CD4-positive, alpha-beta T cell (primary cell): Measurements from ENCODE around the gene SEPTIN8. TPM values are rescaled to one million over a fixed set of nuclear protein-coding genes. Genes with fewer than 3 reads are reported as not detected.

Experiments
- ATAC-seq: fragments of 200-7000 bp; cut with Tn5 transposase; one replicate; pipeline ENCODE4 v1.10.0; 2022; ENCODE audit warnings: mild to moderate bottlenecking; ENCODE audit not compliant: poor library complexity
- CTCF ChIA-PET: fragments of 350-600 bp; sonication (Branson Sonifier 250); formaldehyde crosslinking; loops from one replicate; lab custom pipeline; 2021; ENCODE audit warnings: antibody characterized with exemption, inconsistent platforms; lab: Charles Lee
- POLR2A ChIA-PET: fragments of 350-600 bp; sonication (Branson Sonifier 250); formaldehyde crosslinking; loops from one replicate; lab custom pipeline; 2021; ENCODE audit warnings: antibody characterized with exemption, inconsistent platforms; lab: Charles Lee
- DNase-seq, 14 experiments: peaks; one replicate each; pipeline ENCODE4 v3.0.0-alpha.2; 2013 to 2020; ENCODE audit warnings: mixed read lengths in 2 of 14
- H3K27ac ChIP-seq, 2 donors: one replicate each; pipeline versions ENCODE4 v1.5.1 to v1.7.0; 2013; ENCODE audit warnings: low read length in 2 of 2, low read depth in 1 of 2, mild to moderate bottlenecking in 1 of 2
- H3K27me3 ChIP-seq, 2 experiments: 1 replicate in 1 of 2; 2 replicates in 1 of 2; pipeline versions ENCODE4 v1.6.1 to v1.7.0; 2013; ENCODE audit warnings: low read length in 2 of 2, control low read depth in 1 of 2, mild to moderate bottlenecking in 1 of 2, moderate library complexity in 1 of 2; ENCODE audit not compliant: insufficient read depth in 2 of 2, control insufficient read depth in 1 of 2
- H3K36me3 ChIP-seq: one replicate; pipeline ENCODE4 v1.6.1; 2013; ENCODE audit warnings: low read length, control low read depth; ENCODE audit not compliant: insufficient read depth
- H3K4me1 ChIP-seq: one replicate; pipeline ENCODE4 v1.6.1; 2013; ENCODE audit warnings: low read length, control low read depth; ENCODE audit not compliant: insufficient read depth
- H3K4me3 ChIP-seq: one replicate; pipeline ENCODE4 v1.5.1; 2013; ENCODE audit warnings: mild to moderate bottlenecking, low read length, moderate library complexity
- H3K9me3 ChIP-seq, 2 experiments: 1 replicate in 1 of 2; 2 replicates in 1 of 2; pipeline versions ENCODE4 v1.6.1 to v1.7.0; 2013; ENCODE audit warnings: low read length in 2 of 2, mild to moderate bottlenecking in 2 of 2, control low read depth in 1 of 2, moderate library complexity in 1 of 2; ENCODE audit not compliant: control insufficient read depth in 1 of 2, insufficient read depth in 1 of 2
- H3K27ac Mint-ChIP-seq: one replicate; pipeline ENCODE4 v1.8.0; 2020; ENCODE audit warnings: mixed read lengths
- H3K27me3 Mint-ChIP-seq: one replicate; pipeline ENCODE4 v1.8.0; 2021; ENCODE audit warnings: mixed read lengths
- H3K36me3 Mint-ChIP-seq: one replicate; pipeline ENCODE4 v1.8.0; 2021; ENCODE audit warnings: low read depth, mixed read lengths
- H3K4me1 Mint-ChIP-seq: one replicate; pipeline ENCODE4 v1.8.0; 2021; ENCODE audit warnings: low read depth, mixed read lengths
- H3K4me3 Mint-ChIP-seq: one replicate; pipeline ENCODE4 v1.8.0; 2020; ENCODE audit warnings: mild to moderate bottlenecking, mixed read lengths
- H3K9me3 Mint-ChIP-seq: one replicate; pipeline ENCODE4 v1.8.0; 2020; ENCODE audit warnings: mixed read lengths
- intact Hi-C, 2 experiments: fragments of 100-400 bp; cut with DNase I in 1 of 2; cut with micrococcal nuclease in 1 of 2; formaldehyde crosslinking; loops; one replicate each; pipeline versions ENCODE4 v1.15.1 to v1.9.0; 2023 to 2025; cut with DNase I, micrococcal nuclease
- total RNA-seq, 174 experiments: library from RNA in 2 of 174; stranded (reverse) in 2 of 174; gene quantifications; one replicate each; pipeline ENCODE4 v1.2.3 and lab custom pipeline; 2021 to 2026
- TF ChIP-seq, protein P1 (sequence below): fragments of 200-600 bp; IDR thresholded peaks from one replicate; pipeline ENCODE4 v1.8.0; 2022; ENCODE audit warnings: antibody characterized with exemption, mild to moderate bottlenecking

Gene SEPTIN8
- total RNA-seq, 2 experiments from 2014 or later: 4.4 to 5.3 TPM

DNA sequence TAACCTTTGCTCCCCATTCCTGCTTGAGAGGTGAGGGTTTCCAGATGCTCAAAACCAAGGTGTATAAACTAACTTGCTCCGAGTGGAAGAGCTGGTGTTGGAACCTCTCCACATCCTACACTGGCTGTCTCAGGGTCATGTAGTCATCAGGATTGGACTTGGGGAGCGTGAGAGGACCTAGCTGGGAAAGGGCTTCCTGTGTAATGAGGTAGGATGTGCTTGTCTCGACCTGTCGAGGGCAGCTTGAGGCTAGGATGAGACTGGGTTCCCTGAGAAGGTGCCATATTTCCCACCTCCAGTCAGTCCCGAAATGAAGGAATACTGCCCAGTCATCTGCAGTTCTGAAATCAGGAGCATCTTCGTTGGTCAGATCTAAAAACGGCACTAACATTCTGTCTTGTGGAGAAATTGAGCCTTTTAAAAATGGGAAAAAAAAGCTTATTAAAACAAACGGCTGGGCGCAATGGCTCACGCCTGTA, 28.5 kb downstream of the SEPTIN8 start:
- Mint-ChIP-seq H3K36me3 (peaks cover 14% of the 10 kb centered on the region), H3K9me3 (no peaks in the 10 kb centered on the region), H3K4me3 (peak overlapping the region; percentile 83), H3K27me3 (no peaks in the 10 kb centered on the region), H3K4me1 (peaks cover 24% of the 10 kb centered on the region), H3K27ac (peak overlapping the region; percentile 75)
- no peak for DNase-seq
- H3K27ac ChIP-seq: no peak overlapping the region
- POLR2A ChIA-PET: interaction anchor here (1.7 to 3.3 kb wide), 4 partner anchors 10 to 252 kb away, joined by 7 to 84 read pairs (median 10); partner anchors contain the start of genes KIF3A and RAD50
- no peaks in the 10 kb centered on the region for H3K27me3 ChIP-seq
- intact Hi-C loops: no loop called here
- no peak overlapping the region for H3K4me3 ChIP-seq
- no peak for ATAC-seq
- CTCF ChIA-PET: interaction anchor here (1.1 kb wide), 1 partner anchor 72 kb away, joined by 3 read pairs; no protein-coding TSS in a partner anchor
- H3K36me3 ChIP-seq: no peaks in the 10 kb centered on the region
- H3K9me3 ChIP-seq: no peaks in the 10 kb centered on the region
- TF ChIP-seq, protein P1, sequence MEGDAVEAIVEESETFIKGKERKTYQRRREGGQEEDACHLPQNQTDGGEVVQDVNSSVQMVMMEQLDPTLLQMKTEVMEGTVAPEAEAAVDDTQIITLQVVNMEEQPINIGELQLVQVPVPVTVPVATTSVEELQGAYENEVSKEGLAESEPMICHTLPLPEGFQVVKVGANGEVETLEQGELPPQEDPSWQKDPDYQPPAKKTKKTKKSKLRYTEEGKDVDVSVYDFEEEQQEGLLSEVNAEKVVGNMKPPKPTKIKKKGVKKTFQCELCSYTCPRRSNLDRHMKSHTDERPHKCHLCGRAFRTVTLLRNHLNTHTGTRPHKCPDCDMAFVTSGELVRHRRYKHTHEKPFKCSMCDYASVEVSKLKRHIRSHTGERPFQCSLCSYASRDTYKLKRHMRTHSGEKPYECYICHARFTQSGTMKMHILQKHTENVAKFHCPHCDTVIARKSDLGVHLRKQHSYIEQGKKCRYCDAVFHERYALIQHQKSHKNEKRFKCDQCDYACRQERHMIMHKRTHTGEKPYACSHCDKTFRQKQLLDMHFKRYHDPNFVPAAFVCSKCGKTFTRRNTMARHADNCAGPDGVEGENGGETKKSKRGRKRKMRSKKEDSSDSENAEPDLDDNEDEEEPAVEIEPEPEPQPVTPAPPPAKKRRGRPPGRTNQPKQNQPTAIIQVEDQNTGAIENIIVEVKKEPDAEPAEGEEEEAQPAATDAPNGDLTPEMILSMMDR: no peak
- peaks cover 14% of the 10 kb centered on the region for H3K4me1 ChIP-seq

DNA sequence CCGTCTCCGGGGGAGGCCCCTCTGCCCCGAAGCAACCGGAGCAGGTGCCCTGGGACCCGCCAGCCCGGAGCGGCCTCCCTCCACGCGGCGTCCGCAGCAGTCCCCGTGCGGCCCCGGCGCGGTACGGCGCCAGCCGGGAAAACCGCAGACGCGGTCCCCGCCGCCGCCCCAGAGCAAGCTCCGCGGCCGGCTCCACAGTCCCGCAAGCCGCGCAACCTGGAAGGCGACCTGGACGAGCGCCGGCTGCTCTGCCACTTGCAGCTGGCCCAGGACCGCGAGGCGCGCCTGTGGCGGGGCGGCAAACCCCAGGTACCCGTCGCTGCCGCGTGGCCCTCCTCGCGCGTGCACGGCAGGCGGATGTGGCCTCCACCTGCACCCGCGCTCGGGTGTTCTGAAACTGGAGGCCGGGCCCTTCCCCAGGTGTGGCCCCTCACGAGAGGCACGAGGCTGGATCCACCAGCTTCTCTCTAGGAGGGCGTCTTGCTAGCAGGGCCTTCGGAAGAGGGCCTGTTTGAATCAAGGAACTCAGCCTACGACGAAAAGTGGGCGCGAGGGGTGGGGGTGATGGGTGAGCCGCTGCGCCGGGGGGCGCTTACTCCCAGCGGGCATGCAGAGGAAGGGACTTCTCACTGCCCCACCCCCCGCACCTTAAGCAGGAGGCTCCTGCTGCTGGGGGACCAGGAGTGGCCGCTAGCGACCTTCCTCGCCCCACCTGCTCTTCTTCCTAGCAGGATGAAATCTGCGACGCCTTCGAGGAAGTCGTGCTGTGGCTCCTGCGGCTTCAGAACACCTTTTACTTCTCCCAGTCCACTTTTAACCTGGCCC, 29.2 kb downstream of the SEPTIN8 start:
- peak; percentile 33 to 84 (median 52) for DNase-seq
- Mint-ChIP-seq H3K27ac (peak overlapping the region; percentile 75), H3K4me3 (peak overlapping the region; percentile 83), H3K9me3 (no peaks in the 10 kb centered on the region), H3K36me3 (peaks cover 10% of the 10 kb centered on the region), H3K27me3 (no peaks in the 10 kb centered on the region), H3K4me1 (peaks cover 24% of the 10 kb centered on the region)
- Histone ChIP-seq H3K9me3 (no peaks in the 10 kb centered on the region), H3K36me3 (no peaks in the 10 kb centered on the region), H3K4me1 (peaks cover 14% of the 10 kb centered on the region), H3K4me3 (peak overlapping the region; percentile 55), H3K27me3 (no peaks in the 10 kb centered on the region), H3K27ac (peak overlapping the region; percentile 12 to 64)
- ATAC-seq: peak; percentile 47
- POLR2A ChIA-PET: interaction anchor here (0.7 to 3.3 kb wide), 20 partner anchors 9 to 1624 kb away, joined by 3 to 84 read pairs (median 4); partner anchors contain the start of genes AFF4, GDF9, HSPA4 and IL4
- intact Hi-C loops: loop anchor here (1.0 to 2.0 kb wide), 2 partner anchors 72 to 73 kb away; no protein-coding TSS in a partner anchor
- CTCF ChIA-PET: interaction anchor here (0.7 to 3.1 kb wide), 8 partner anchors 11 to 82 kb away, joined by 3 to 21 read pairs (median 4); partner anchors contain the start of genes KIF3A and SHROOM1
- TF ChIP-seq, protein P1: no peak

DNA sequence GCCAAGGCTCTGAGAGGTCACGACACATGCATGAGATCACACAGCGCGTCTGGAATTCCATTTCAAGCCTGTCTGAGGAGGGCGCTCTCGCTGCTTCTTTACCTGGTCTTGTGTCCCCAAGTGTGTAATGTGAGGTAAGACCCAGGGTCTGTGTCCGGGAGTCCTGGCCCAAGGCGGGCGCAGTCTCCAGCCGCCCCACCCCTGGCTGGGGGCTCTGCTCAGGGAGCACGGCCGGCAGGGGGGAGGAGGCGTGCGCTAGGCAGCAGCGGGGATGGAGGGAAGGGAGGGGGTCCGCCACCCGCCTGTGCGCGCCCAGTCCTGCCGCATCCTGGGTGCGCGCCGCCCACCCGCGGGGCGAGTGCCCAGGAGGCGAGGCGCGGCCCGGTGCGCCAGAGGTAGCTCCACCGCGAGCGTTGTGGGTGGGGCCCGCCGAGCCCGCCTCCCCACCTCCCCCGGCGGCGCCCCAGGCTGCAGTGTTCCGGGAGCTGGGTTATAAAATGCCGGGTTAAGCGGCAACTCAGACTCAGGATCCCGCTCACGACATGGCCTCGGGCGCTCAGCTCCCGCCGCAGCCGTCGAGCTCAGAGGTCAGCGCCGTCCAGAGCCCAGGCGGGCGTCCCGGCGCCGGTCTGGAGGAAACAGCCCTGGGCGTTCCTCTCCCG, 30.0 kb downstream of the SEPTIN8 start, which contains the start of gene CCNI2:
Gene CCNI2 (plus strand): TSS at position 473 of the 662 bp plus-strand sequence. CDS start 70 bp downstream, at position 543.
- Mint-ChIP-seq H3K9me3 (no peaks in the 10 kb centered on the region), H3K4me3 (peak within 1 kb of the TSS; percentile 88), H3K27me3 (no peaks in the 10 kb centered on the region), H3K36me3 (peaks cover 10% of the 10 kb centered on the region), H3K4me1 (peaks cover 24% of the 10 kb centered on the region), H3K27ac (peak within 1 kb of the TSS; percentile 85)
- Histone ChIP-seq H3K9me3 (no peaks in the 10 kb centered on the region), H3K4me3 (peak within 1 kb of the TSS; percentile 55), H3K27me3 (no peaks in the 10 kb centered on the region), H3K4me1 (peaks cover 14% of the 10 kb centered on the region), H3K36me3 (no peaks in the 10 kb centered on the region), H3K27ac (peak within 1 kb of the TSS; percentile 12 to 64)
- POLR2A ChIA-PET: interaction anchor here (0.7 to 3.3 kb wide), 21 partner anchors 9 to 1624 kb away, joined by 3 to 84 read pairs (median 4); partner anchors contain the start of genes AFF4, GDF9, HSPA4 and IL4
- ATAC-seq: peak; percentile 86
- CTCF ChIA-PET: interaction anchor here (0.6 to 3.1 kb wide), 10 partner anchors 10 to 83 kb away, joined by 3 to 21 read pairs (median 3); partner anchors contain the start of genes KIF3A and SHROOM1
- intact Hi-C loops: loop anchor here (1.0 to 2.0 kb wide), 2 partner anchors 73 to 74 kb away; no protein-coding TSS in a partner anchor
- TF ChIP-seq, protein P1: peak; percentile 58
- DNase-seq: peak; percentile 40 to 88 (median 67)
